Heart right ventricle (tissue), 16 donors: Measurements from ENCODE around the gene RAP1GAP2. TPM values are rescaled to one million over a fixed set of nuclear protein-coding genes. Genes with fewer than 3 reads are reported as not detected.

Experiments
- ATAC-seq, 8 donors: fragments of 200-7000 bp; cut with Tn5 transposase; one replicate each; pipeline ENCODE4 v1.9.1; 2020; ENCODE audit warnings: mild to moderate bottlenecking in 8 of 8, moderate library complexity in 8 of 8, moderate number of reproducible peaks in 1 of 8
- DNase-seq, 2 donors: peaks; one replicate each; pipeline ENCODE4 v3.0.0-alpha.2; 2020
- H3K27ac ChIP-seq, 10 donors: fragments of 200-600 bp; sonication (generic) in 2 of 10; one replicate each; pipeline versions ENCODE4 v1.5.0 to v1.8.0; 2020 to 2022; ENCODE audit warnings: mild to moderate bottlenecking in 3 of 10
- H3K27me3 ChIP-seq, 7 donors: fragments of 200-600 bp; one replicate each; pipeline ENCODE4 v1.8.0; 2021 to 2022; ENCODE audit warnings: mild to moderate bottlenecking in 2 of 7
- H3K36me3 ChIP-seq, 9 donors: fragments of 200-600 bp; sonication (generic) in 1 of 9; one replicate each; pipeline versions ENCODE4 v1.5.0 to v1.8.0; 2020 to 2022; ENCODE audit warnings: mild to moderate bottlenecking in 2 of 9
- H3K4me1 ChIP-seq, 9 donors: fragments of 200-600 bp; sonication (generic) in 1 of 9; one replicate each; pipeline versions ENCODE4 v1.5.0 to v1.8.0; 2020 to 2022; ENCODE audit warnings: mild to moderate bottlenecking in 4 of 9
- H3K4me3 ChIP-seq, 10 donors: fragments of 200-600 bp; sonication (generic) in 2 of 10; one replicate each; pipeline versions ENCODE4 v1.5.0 to v1.8.0; 2020 to 2022; ENCODE audit warnings: mild to moderate bottlenecking in 7 of 10, moderate library complexity in 2 of 10
- H3K9me3 ChIP-seq, 11 donors: fragments of 200-600 bp in 10 of 11; sonication (generic) in 2 of 11; one replicate each; pipeline versions ENCODE4 v1.5.0 to v1.8.0; 2013 to 2022; ENCODE audit warnings: mild to moderate bottlenecking in 2 of 11, control low read depth in 1 of 11, moderate library complexity in 1 of 11
- CTCF ChIP-seq, 9 donors: fragments of 200-600 bp; sonication (generic) in 2 of 9; IDR thresholded peaks; one replicate each; pipeline versions ENCODE4 v1.5.0 to v1.8.0; 2021 to 2022; ENCODE audit warnings: antibody characterized with exemption in 9 of 9, mild to moderate bottlenecking in 5 of 9, moderate library complexity in 1 of 9
- WGBS, 2 donors: extraction: QIAGEN DNeasy Blood & Tissue Kit; methylation state at CpG; one replicate each; pipeline ENCODE4 v1.1.7; 2013; ENCODE audit warnings: inconsistent platforms in 1 of 2; 5-methylcytosine and 5-hydroxymethylcytosine counted together
- intact Hi-C, 10 donors: fragments of 100-400 bp; cut with DNase I; formaldehyde crosslinking; loops; one replicate each; pipeline versions ENCODE4 v1.11.1 to v1.14.2; 2022
- polyA plus RNA-seq, 2 donors: library from polyadenylated mRNA; stranded (reverse); fragments of 200-250 nt; gene quantifications; one replicate each; pipeline ENCODE4 v1.2.3, GENCODE V29; 2013
- total RNA-seq, 10 donors: library from RNA; stranded (reverse); fragmentation: NEBNext Ultra II Directional in 3 of 10; extraction: Animal tissue kit (Norgen Biotek cat#: 25700) in 3 of 10; gene quantifications; one replicate each; pipeline versions ENCODE4 v1.2.1 to v1.2.4, GENCODE V29; 2021 to 2023
- donor health status: Arrhythmogenic right ventricular cardiomyopathy.
- donor health status: ischemic (EF 13 %, LVEDD 7.1; RV severe dilation, severe dysfunction).
- donor health status: healthy with polysubstance abuse.
- donor health status: DM: no; HTN: yes; CAD: no.
- donor health status: DM: no; HTN: no; CAD: no.
- donor health status: ischemic (EF 25% LVEDD 6.9; RV normal size, moderate dysfunction).
- donor health status: ischemic (EF 25% LVEDD 5.7; RV mildly dilated, moderate dysfunction).
- donor health status: healthy.
- donor health status: DM: yes; HTN: yes; CAD: no.
- donor health status: Ischemic cardiomyopathy.
- donor health status: ischemic (EF 35%, LVEDD 5.7; RV mildly dilated, moderate dysfunction).
- donor health status: nonischemic (EF 11% LVEDD 7.7; RV severe dilation, severe dysfunction).
- donor health status: DM: yes; HTN: yes; CAD: no.
- donor health status: PGD.
- donor health status: ischemic (EF 29% LVEDD 5.4; RV normal size, mild dysfunction).
- donor health status: nonischemic (EF 23%, LVEDD 6.1; RV moderate dilation, normal function).

Gene RAP1GAP2
- total and polyA plus RNA-seq, 12 donors = 9.5 to 51.3 (median 34.6) TPM

- ATAC-seq (no peak), DNase-seq (no peak)
- no peak for TF ChIP-seq CTCF (IDR thresholded peaks at IDR 0.05)
- whole genome bisulfite sequencing, 2 donors = 85 to 87% methylated on average over 6 of the region's 6 CpGs
- Histone ChIP-seq H3K27me3 (peaks cover 0 to 5% (median 0%) of the 10 kb centered on the region in 7 donors), H3K36me3 (peaks cover 0 to 7% (median 0%) of the 10 kb centered on the region in 9 donors), H3K4me3 (no peak overlapping the region), H3K4me1 (peaks cover 0 to 7% (median 0%) of the 10 kb centered on the region in 9 donors), H3K27ac (no peak overlapping the region), H3K9me3 (no peaks in the 10 kb centered on the region)
- intact Hi-C loops = no loop called here
Observed at GRCh38 chr17:3036800-3037199, 240.6 kb downstream of the RAP1GAP2 start.

- no peaks in the 10 kb centered on the region for H3K9me3 ChIP-seq
- peaks cover 0 to 7% (median 0%) of the 10 kb centered on the region in 9 donors for H3K4me1 ChIP-seq
- H3K27ac ChIP-seq = no peak overlapping the region
- no peak overlapping the region for H3K4me3 ChIP-seq
- DNase-seq (no peak), ATAC-seq (no peak)
- peaks cover 0 to 5% (median 0%) of the 10 kb centered on the region in 7 donors for H3K27me3 ChIP-seq
- no peak for TF ChIP-seq CTCF (IDR thresholded peaks at IDR 0.05)
- 76 to 78% methylated on average over 9 of the region's 9 CpGs for WGBS, 2 donors
- intact Hi-C loops = no loop called here
- H3K36me3 ChIP-seq = peaks cover 0 to 7% (median 0%) of the 10 kb centered on the region in 9 donors
Observed at GRCh38 chr17:3037259-3037658, 241.0 kb downstream of the RAP1GAP2 start.

DNA sequence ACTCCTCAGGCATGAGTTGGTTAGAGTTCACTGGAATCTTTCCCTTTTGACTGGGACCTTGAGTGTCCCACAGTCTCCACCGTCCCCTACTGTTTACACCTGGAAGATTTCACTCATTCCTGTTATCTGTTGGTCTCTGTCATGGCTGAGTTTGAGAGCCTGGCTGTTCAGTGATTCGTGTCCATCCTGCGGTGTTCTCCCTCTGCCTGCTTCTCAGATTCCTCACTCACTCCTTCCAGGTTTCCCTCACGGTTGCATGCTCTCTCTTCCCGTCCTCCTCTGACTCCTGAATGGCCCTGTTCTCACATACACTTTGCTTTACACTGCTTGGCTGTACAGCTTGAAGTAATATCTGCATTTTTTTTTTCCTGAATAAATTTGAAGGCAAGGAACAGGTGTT is 242.7 kb downstream of the RAP1GAP2 start:
- peaks cover 0 to 7% (median 0%) of the 10 kb centered on the region in 9 donors for H3K4me1 ChIP-seq
- WGBS, 2 donors = 46 to 48% methylated on average over 5 of the region's 5 CpGs
- ATAC-seq (no peak), DNase-seq (no peak)
- H3K9me3 ChIP-seq = peaks cover 0 to 10% (median 2%) of the 10 kb centered on the region in 11 donors
- no peak overlapping the region for H3K4me3 ChIP-seq
- H3K36me3 ChIP-seq = no peaks in the 10 kb centered on the region
- peaks cover 0 to 5% (median 0%) of the 10 kb centered on the region in 7 donors for H3K27me3 ChIP-seq
- no peak for TF ChIP-seq CTCF (IDR thresholded peaks at IDR 0.05)
- H3K27ac ChIP-seq = no peak overlapping the region
- intact Hi-C loops = no loop called here

- H3K9me3 ChIP-seq = peaks cover 0 to 15% (median 4%) of the 10 kb centered on the region in 11 donors
- no peak overlapping the region for H3K4me3 ChIP-seq
- no peak for TF ChIP-seq CTCF (IDR thresholded peaks at IDR 0.05)
- no peak overlapping the region for H3K27ac ChIP-seq
- H3K36me3 ChIP-seq = no peaks in the 10 kb centered on the region
- ATAC-seq (no peak), DNase-seq (no peak)
- peaks cover 0 to 7% (median 0%) of the 10 kb centered on the region in 9 donors for H3K4me1 ChIP-seq
- H3K27me3 ChIP-seq = peaks cover 0 to 5% (median 0%) of the 10 kb centered on the region in 7 donors
- intact Hi-C loops = loop anchor here in 3 of 10 donors (10.0 kb wide), 1 partner anchor 605 kb away; no protein-coding TSS in a partner anchor
- 48 to 54% methylated on average over 6 of the region's 6 CpGs for WGBS, 2 donors
Observed at GRCh38 chr17:3039736-3040135, 243.5 kb downstream of the RAP1GAP2 start.
